Esophagus squamous epithelium (tissue), 4 donors: ENCODE results near the gene NPAS1.

Source experiments
- POLR2A ChIP-seq, 4 donors: fragments of 450-650 bp; IDR thresholded peaks; one replicate each; pipeline ENCODE4 v1.6.1; 2017; ENCODE audit warnings: antibody characterized with exemption in 4 of 4, mild to moderate bottlenecking in 4 of 4, moderate library complexity in 3 of 4
- TF ChIP-seq, protein P1 (sequence below), 6 experiments: fragments of 450-650 bp in 4 of 6; fragments of 200-600 bp in 2 of 6; sonication (generic) in 2 of 6; IDR thresholded peaks; one replicate each; pipeline ENCODE4 v1.5.1; 2016 to 2019; ENCODE audit warnings: antibody characterized with exemption in 6 of 6, mild to moderate bottlenecking in 4 of 6, moderate library complexity in 4 of 6

DNA sequence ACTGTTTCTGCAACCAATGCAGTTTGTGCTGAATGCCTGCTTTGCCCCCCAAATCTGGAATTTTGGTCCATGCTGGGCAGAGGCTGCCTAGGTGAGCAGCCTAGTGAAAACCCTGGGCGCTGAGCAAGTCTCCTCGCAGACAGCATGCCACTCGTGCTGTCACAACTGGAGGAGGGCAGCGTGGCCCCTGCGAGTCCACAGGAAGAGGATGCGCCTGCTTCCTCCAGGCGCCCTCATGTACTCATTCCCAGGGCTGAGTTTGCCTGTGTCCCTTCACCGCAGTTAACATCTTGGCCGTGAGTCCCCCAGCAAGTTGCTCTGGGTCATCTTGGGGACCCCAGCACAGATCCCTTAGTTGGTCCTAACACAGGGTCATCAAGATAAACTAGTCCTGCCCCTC lies 55.0 kb downstream of the NPAS1 start:
- TF ChIP-seq, protein P1, sequence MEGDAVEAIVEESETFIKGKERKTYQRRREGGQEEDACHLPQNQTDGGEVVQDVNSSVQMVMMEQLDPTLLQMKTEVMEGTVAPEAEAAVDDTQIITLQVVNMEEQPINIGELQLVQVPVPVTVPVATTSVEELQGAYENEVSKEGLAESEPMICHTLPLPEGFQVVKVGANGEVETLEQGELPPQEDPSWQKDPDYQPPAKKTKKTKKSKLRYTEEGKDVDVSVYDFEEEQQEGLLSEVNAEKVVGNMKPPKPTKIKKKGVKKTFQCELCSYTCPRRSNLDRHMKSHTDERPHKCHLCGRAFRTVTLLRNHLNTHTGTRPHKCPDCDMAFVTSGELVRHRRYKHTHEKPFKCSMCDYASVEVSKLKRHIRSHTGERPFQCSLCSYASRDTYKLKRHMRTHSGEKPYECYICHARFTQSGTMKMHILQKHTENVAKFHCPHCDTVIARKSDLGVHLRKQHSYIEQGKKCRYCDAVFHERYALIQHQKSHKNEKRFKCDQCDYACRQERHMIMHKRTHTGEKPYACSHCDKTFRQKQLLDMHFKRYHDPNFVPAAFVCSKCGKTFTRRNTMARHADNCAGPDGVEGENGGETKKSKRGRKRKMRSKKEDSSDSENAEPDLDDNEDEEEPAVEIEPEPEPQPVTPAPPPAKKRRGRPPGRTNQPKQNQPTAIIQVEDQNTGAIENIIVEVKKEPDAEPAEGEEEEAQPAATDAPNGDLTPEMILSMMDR (IDR thresholded peaks at IDR 0.05) = no peak
- TF ChIP-seq POLR2A (IDR thresholded peaks at IDR 0.05) = no peak
